ENCODE results near the gene NRG2. TPM values are rescaled to one million over a fixed set of nuclear protein-coding genes. Genes with fewer than 3 reads are reported as not detected.

The NRG2 gene
- total and polyA plus RNA-seq, 2 donors (not counting 3 experiments of a cell fraction or from before 2014, with no cell fraction given), result 0.26 to 0.42 TPM

- TF ChIP-seq GATA2 (IDR thresholded peaks at IDR 0.05; ENCODE audit: insufficient read depth, insufficient read length, low read depth, low read length), result no peak
- no peak for TF ChIP-seq FOS (IDR thresholded peaks at IDR 0.05; ENCODE audit: borderline replicate concordance, insufficient read depth, low read length)
- no peak for TF ChIP-seq EZH2 (IDR thresholded peaks at IDR 0.05; ENCODE audit: borderline replicate concordance, low read depth, low read length, severe bottlenecking)
- no peak for TF ChIP-seq MYC (IDR thresholded peaks at IDR 0.05; ENCODE audit: low read depth, low read length)
- TF ChIP-seq JUN (IDR thresholded peaks at IDR 0.05; ENCODE audit: borderline replicate concordance, insufficient read depth, insufficient read length, low read depth), result no peak
- no peak for TF ChIP-seq MAX (IDR thresholded peaks at IDR 0.05; ENCODE audit: insufficient read depth, insufficient read length)
- TF ChIP-seq POLR2A (IDR thresholded peaks at IDR 0.05; ENCODE audit: low read depth, low read length), result no peak
- TF ChIP-seq CTCF (IDR thresholded peaks at IDR 0.05; ENCODE audit: extremely low read depth in 1 of 2, insufficient read depth in 1 of 2, low read depth in 1 of 2, low read length in 2 of 2), result no peak
- TF ChIP-seq POLR2AphosphoS5 (IDR thresholded peaks at IDR 0.05; ENCODE audit: insufficient read depth, low read depth, low read length), result no peak
- dilution Hi-C loops (cut with MboI; ENCODE audit: extremely low pct_ligation_motif_present, low sequenced_read_pairs), result no loop called here
- POLR2A ChIA-PET, result no interaction called here
Observed at GRCh38 chr5:139882316-139882715, 160.8 kb downstream of the NRG2 start.

More at GRCh38 chr5:139882316-139882715, 160.8 kb downstream of the NRG2 start:
- Histone ChIP-seq H3K4me3 (replicated peaks in 1 of 3; ENCODE audit: insufficient read depth in 1 of 3, low read depth in 1 of 3, low read length in 3 of 3) (no peak overlapping the region), H3K9me3 (replicated peaks; ENCODE audit: control insufficient read depth, insufficient read depth, low read length) (no peaks in the 10 kb centered on the region), H3K9me1 (replicated peaks; ENCODE audit: control insufficient read depth, extremely low read depth, insufficient read depth, low read length) (no peaks in the 10 kb centered on the region), H3K79me2 (ENCODE audit: control insufficient read depth, insufficient read depth, low read length) (no peaks in the 10 kb centered on the region), H3K4me2 (ENCODE audit: insufficient read depth, low read length) (no peak overlapping the region), H3K4me1 (ENCODE audit: control insufficient read depth, extremely low read depth, insufficient read depth, low read length) (no peaks in the 10 kb centered on the region), H3K27ac (ENCODE audit: insufficient read depth, low read depth, low read length) (no peak overlapping the region), H3K9ac (replicated peaks; ENCODE audit: extremely low read depth, insufficient read depth, low read length) (no peak overlapping the region), H2AFZ (ENCODE audit: low read depth, low read length) (no peak overlapping the region), H3K36me3 (ENCODE audit: control insufficient read depth in 2 of 2, extremely low read depth in 1 of 2, insufficient read depth in 2 of 2, low read length in 2 of 2) (no peaks in the 10 kb centered on the region), H4K20me1 (replicated peaks; ENCODE audit: control insufficient read depth, extremely low read depth, insufficient read depth, low read length) (no peaks in the 10 kb centered on the region), H3K27me3 (ENCODE audit: control insufficient read depth in 2 of 2, insufficient read depth in 2 of 2, low read length in 2 of 2) (peaks cover 0 to 2% of the 10 kb centered on the region in 2 experiments)
- intact Hi-C loops (cut with micrococcal nuclease), result no loop called here
- CTCF ChIA-PET, result no interaction called here
- BruUV-seq (replicated peaks), result no TSS peak
- DNase-seq (ENCODE audit: low read depth, low spot score) (no peak), FAIRE-seq (no peak)

Measured in endothelial cell of umbilical vein (primary cell).